ENCODE results near the gene COG7.
A peak's percentile ranks its signal among the peaks of the same experiment; 100 is the strongest.
"Not testable (repeated sequence)": the region's sequence is repeated elsewhere in the genome, so short reads cannot be mapped to it uniquely, and the experiment has no call there.

Gene COG7

DNA sequence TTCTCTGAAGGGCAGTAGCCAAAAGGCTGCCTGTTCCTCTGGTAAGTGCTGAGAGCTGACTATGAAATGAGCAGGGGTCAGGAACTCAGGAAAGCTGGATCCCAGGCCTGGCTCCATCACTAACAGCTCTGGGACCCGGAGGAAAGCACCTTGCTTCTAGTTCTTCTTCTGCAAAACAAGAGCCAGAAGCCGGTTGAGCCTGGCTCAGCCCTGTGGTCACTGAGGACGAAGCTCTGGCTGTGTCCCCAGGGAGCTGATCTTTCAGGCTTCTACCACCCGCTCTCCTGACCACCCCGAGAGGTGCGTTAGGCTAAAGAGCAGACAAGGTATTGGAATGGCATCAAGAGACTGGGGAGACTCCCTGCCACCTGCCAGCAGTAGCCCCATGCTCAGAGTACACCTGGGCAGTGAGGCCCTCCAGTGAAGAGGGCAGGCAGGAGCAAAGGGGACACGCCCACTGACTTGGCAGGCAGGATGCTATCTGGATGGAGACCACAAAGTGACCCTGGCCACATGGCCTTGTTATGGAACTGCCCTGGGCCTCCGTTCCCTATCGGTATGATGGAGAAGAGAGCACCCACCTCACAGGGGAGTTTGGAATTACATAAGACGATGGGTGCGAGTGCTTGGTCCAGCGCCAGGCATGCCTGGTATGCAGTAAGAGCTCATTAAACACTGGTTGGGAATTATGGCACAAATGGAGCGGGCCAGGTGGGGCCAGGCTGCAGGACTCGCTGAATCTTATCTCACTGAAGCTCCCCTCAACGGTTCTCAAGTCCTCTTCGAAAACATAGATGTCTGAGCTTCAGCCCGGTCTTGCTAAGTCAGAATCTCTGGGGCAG lies 61.4 kb downstream of the COG7 start:
- intact Hi-C loops (cut with DNase I), result no loop called here
- DNase-seq, result peak in 2 of 10 donors; percentile 42 to 70

DNA sequence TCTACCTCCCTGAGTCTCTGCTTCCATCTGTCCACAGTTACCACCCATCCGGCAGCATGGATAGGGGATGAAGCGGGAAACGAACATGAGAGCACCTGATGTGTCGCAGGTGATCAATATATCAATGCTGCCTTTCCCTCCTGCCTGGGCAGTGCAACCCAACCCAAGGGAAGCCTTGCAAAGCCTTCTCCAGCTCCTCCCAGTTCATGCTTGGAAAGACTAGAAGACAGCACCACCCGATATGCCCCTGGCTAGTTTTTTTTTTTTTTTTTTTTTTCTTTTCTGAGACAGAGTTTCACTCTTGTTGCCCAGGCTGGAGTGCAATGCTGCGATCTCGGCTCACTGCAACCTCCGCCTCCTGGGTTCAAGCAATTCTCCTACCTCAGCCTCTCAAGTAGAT lies 63.1 kb downstream of the COG7 start:
- DNase-seq, result peak in 1 of 10 donors; percentile 12
- intact Hi-C loops (cut with DNase I), result not testable (repeated sequence)

DNA sequence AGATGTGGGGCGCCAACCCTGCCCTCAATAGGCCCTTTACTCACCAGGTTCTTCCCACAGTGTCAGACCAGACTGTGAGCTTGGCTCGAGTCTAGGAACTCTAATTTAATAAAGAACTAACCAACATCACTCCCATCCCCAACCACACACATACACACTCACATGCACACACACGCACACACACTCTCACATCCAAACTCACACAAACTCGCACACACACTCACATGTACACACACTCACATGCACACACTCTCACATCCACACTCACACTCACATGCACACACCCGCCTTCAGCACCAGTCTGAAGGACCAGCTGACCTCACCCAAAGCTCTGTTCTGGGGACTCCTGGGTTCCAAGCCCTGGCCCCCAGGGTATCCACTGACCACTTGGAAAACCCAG lies 63.8 kb downstream of the COG7 start:
- intact Hi-C loops (cut with DNase I), result no loop called here
- no peak for DNase-seq

DNA sequence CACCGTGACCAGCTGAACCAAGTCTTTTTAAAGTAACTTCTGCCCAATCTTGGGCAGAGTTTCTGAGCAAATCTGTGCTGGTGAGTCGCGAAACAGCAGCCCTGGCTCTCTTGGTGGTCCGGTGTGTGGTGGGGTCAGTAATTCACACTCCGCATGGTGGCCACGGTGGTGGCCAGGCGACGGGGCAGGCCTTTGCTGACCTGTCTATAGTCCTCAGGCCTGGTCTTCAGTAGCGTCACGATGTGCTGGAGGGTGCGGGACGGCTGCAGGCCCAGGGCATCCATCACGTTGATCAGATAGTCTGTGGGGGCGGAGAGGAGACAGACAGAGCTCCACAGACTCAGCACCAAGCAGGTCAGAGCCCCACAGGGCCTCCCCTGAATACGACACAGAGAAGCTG lies 64.2 kb downstream of the COG7 start:
- peak in 2 of 10 donors; percentile 74 to 75 for DNase-seq
- intact Hi-C loops (cut with DNase I), result no loop called here

DNA sequence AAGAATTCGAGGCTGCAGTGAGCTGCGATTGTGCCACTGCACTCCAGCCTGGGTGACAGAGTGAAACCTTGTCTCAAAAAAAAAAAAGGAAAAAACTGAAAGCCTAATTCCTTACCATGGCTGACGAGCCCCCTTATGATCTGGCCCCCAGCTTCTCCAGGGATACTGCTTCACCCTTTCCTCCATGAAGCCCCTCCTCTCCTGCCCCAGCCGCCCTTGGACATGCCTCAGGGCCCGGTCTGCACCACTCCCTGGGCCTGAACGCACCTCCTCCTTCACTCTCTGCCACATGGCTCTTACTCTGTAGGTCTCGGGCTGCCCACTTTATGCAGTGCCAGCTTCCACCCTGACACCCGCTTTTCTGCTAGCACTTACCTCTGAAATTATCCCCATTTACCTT lies 65.3 kb downstream of the COG7 start:
- intact Hi-C loops (cut with DNase I), result no loop called here

DNA sequence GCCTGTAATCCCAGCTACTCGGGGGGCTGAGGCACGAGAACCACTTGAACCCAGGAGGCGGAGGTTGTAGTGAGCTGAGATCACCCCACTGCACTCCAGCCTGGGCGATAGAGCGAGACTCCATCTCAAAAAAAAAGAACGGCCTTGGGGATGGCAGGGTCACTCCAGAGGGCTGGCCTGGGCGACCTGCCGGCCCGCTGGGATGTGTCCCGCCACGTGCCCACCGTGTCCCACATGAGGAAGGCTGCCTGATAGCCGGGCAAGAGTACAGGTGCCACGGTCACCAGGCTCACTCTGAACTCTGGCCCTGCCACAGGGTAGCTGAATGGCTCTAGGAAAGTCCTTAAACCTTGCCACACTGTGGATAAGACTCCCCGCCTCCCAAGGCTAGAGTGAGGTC lies 67.5 kb downstream of the COG7 start:
- DNase-seq, result peak in 2 of 10 donors; percentile 49 to 63
- intact Hi-C loops (cut with DNase I), result no loop called here

More for the DNA sequence above, 65.3 kb downstream of the COG7 start:
- peak in 2 of 10 donors; percentile 12 to 50 for DNase-seq

DNA sequence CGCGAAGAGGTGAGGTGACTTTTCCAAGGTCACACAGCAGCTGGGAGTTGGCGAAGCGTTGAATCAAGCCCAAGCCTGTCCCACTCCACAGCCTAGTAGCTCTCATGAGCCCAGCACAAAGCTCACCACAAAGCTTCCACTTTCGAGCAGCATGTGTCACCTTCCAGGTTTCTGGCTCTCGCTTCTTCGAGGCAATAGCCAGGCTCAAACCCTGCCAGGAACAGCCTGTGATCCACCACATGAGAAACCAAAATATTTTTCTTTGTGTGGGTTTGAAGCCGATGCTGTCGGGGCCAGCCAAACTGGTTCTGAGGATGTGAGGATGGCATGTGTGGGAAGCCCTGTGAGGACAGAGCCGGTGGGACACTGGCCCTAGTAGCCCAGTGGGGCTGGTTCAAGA lies 68.1 kb downstream of the COG7 start:
- intact Hi-C loops (cut with DNase I), result no loop called here
- DNase-seq, result peak in 5 of 10 donors; percentile 13 to 89 (median 40)

DNA sequence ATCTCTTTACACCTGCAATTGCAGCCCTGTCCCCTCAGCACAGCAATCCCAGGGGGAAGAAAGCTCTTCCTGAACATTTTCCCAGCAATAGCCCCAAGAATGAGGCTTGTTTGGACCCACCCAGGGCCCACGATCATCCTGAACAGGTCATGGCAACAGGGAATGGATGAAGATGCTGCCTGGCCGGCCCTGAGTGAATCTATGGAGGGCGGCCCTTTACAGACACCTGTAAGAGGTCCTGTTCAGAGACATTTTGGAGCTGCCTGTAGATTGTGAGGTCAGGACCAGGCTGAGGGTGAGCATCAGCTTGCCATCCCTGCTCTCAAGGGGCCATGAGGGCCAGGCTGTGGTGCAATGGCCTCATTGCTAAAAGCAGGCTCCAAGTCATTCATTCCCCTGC lies 69.1 kb downstream of the COG7 start:
- DNase-seq, result peak in 2 of 10 donors; percentile 19 to 33
- intact Hi-C loops (cut with DNase I), result no loop called here

DNA sequence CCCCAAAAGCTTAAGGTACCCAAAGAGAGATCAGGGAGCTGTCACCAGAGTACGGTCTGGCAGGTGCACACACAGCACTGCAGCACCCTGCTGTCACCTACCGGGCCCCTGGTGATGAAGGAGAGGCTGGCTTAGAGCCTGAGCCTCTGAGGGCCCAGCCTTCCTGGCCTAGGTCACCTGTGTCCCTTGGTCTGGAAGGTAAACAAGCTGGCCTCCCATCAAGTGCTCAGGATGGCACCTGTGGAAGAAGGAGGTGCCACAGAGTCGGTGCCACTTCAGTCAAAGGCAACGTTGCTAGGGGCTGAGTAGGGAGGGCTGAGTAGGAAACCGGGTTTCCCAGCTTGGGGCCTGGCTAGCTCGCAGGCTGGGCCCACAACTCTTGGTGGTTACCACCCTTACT lies 70.7 kb downstream of the COG7 start:
- DNase-seq, result peak in 2 of 10 donors; percentile 24 to 47
- intact Hi-C loops (cut with DNase I), result no loop called here

DNA sequence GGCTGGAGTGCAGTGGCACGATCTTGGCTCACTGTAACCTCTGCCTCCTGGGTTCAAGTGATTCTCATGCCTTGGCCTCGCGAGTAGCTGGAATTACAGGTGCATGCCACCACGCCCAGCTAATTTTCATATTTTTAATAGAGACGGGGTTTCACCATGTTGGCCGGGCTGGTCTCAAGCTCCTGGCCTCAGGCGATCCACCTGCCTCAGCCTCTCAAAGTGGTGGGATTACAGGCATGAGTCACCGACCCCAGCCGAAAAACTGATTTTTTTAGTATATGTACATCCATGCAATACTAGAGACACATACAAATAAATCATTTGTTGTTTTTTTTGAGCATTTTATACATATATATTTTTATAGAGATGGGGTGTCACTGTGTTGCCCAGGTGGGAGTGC lies 71.3 kb downstream of the COG7 start:
- intact Hi-C loops (cut with DNase I), result not testable (repeated sequence)
- DNase-seq, result peak in 1 of 10 donors; percentile 31

DNA sequence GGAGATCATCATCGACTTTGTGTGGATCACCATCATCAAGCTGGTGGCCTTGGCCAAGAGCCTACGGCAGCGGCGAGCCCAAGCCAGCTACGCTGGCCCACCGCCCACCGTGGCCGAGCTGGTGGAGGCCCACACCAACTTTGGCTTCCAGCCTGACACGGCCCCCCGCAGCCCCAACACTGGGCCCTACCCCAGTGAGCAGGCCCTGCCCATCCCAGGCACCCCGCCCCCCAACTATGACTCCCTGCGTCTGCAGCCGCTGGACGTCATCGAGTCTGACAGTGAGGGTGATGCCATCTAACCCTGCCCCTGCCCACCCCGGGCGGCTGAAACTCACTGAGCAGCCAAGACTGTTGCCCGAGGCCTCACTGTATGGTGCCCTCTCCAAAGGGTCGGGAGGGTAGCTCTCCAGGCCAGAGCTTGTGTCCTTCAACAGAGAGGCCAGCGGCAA lies 72.5 kb downstream of the COG7 start:
- intact Hi-C loops (cut with DNase I), result no loop called here
- DNase-seq, result peak in 2 of 10 donors; percentile 64 to 74

DNA sequence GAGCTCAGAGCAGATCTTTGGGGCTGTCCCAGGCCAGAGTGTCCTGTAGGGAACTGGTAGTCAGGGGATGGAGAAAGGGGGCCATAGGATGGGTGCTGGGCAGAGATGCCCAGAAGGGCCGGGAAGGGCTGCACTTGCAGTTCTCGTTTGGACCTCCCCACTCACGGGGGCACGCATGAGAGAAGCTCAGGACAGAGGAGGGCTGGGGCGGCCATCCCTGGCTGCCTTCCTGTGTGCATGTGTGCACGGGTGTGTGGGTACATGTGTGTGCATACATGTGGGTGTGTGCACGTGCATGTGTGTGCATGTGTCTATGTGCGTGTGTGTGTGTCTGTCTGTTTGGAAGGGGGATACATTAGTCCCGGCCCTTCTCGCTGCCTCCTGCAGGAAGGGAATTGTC lies 73.3 kb downstream of the COG7 start:
- intact Hi-C loops (cut with DNase I), result no loop called here
- DNase-seq, result peak in 2 of 10 donors; percentile 34 to 72

DNA sequence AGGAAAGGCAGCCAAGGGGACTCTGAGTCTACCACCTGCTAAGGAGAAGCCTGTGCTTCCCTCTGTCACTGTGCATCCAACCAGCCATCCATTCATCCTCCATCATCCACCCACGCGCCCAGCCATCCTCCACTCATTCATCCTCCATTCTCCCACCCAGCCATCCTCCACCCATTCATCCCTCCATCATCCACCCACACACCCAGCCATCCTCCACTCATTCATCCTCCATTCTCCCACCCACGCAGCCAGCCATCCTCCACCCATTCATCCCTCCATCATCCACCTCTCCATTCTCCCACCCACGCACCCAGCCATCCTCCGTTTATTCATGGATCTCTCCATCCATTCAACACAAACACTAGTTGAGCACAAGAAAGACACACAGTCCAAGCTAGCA lies 74.1 kb downstream of the COG7 start:
- DNase-seq, result peak in 1 of 10 donors; percentile 16
- intact Hi-C loops (cut with DNase I), result no loop called here

DNA sequence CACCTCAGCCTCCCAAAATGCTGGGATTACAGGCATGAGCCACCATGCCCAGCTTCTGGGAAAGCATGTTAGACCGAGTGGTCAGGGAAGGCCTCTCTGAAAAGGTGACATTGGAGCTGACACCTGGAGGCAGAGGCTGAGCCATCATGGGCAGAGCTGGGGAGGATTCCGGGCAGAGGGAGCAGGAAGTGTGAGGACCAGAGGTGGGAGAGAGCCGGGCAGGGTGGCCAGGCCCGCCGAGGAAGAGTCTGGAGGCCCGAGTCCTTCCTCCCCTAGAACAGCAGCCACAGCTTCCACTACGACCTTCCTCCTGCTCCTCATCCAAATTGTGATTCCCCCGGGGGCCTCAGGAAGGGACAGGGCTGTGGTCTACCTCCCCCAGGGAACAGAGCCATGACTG lies 74.7 kb downstream of the COG7 start:
- intact Hi-C loops (cut with DNase I), result no loop called here
- DNase-seq, result peak in 2 of 10 donors; percentile 35 to 81

DNA sequence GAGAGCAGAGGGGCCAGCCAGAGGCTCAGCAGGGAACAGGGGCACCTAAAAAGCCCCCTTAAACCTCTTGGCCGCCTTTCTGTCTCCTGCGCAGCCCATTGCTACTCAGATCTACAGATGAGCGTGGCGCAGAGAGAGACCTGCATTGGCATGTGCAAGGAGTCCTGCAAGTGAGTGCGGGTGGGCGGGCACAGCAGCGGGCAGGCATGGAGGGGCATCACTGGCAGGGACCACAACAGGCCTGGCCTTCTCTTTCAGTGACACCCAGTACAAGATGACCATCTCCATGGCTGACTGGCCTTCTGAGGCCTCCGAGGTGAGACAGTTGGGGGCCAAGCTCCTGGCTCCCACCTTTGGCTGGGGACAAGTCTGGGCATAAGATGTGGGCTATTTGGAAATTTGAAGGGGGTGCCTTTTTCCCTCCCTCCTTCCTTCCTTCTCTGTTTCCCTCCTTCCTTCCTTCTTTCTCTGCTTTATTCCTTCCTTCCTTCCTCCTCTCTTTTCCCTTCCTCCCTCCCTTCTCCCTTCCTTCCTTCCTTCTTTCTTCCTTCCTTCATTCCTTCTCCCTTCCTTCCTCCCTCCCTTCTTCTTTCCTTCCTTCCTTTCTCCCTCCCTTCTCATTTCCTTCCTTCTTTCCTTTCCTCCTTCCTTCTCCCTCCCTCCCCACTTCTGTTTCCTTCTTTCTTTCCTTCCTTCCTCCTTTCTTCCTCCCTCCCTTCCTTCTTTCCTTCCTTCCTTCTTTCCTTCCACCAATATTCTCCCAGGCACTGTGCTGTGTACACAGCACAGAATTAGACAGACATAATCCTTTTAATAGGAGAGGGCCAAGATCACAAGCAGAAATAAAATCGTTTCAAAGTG lies 75.7 kb downstream of the COG7 start:
- DNase-seq, result peak in 2 of 10 donors; percentile 11 to 74
- intact Hi-C loops (cut with DNase I), result no loop called here

DNA sequence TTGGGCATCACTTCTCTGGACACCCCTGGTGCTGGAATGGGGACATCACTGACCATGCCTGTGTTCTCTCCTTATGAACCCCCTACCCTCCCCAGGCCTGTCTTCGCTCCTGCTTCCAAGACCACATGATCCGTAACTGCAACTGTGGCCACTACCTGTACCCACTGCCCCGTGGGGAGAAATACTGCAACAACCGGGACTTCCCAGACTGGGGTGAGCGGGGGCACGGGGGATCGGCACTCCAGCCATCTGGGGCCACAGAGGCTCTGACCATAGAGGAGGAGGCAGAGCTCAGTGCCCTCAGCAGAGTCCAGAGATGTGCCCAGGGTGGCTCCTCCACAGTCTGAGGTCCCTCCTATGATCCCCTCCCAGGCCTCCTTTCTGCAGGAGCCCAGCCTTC lies 77.3 kb downstream of the COG7 start:
- intact Hi-C loops (cut with DNase I), result no loop called here
- DNase-seq, result peak in 1 of 10 donors; percentile 80

DNA sequence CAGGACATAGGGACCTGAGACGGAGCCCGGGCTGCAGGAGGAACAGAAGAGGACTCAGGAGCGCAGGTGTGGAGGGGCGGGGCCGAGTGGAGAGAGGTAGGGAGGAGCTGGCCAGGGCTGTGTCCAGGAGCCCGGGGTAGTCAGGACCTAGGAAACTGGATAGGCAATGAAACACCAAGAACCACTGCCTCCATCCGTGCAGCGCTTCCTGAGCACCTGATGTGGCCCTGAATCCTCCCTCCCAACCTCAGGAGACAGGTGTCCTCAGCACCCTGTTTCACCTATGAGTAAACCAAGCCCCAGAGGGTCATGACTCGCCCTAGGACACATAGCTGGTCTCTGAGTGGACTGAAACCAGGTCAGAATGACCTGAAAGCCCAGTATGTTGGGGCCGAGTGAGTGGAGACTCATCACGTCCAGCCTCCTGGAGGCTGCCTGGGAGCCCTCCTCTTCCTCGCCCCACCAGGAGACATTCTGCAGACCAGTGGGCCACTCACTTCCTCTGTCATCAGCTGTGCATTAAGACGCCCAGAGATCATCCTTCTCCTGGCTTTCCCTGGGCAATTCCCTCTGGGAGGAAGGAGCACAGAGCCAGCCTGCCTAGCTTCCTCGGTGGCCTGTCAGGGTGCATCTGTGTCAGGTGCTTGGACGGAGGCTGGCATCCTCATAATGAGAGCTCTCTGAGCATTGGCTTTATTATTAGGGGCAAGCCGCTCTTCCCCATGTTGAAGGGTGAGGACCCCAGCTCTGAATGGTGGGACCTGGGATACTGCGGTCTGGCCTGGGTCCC lies 78.1 kb downstream of the COG7 start:
- peak in 2 of 10 donors; percentile 42 to 56 for DNase-seq
- intact Hi-C loops (cut with DNase I), result no loop called here

DNA sequence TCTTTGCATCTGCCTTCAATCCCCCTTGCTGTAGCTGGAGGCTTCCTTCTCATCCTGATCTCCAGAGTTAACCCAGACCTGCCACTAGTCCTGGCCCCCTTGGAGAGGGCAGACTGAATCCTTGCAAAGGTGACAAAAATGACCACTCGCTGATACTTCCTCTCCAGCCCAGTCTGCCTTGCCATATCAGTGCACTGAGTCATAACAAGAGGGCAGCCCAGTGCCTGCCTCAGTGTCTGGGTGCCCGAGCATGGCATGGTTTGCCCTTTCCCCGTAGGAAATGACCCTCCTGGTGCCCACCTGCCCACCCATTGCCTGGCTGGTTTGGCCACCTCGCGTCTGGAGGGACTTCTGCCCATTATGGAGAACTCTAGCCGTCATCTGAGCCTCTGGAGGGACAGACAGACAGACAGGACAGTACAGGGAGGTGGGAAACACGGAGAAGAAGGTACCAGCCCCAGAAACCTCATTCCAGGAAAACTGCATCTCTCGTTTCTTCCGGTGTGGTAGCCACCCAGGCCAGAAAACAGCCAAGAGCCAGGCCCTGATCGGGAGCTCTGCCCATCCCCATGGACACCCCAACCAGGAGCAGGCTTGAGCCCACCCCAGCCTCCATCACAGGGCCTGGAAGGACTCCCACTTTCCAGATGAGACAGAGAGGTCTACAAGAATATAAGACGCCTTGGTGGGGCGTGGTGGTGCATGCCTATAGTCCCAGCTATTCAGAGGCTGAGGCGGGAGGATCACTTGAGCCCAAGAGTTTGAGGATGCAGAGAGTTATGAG lies 79.4 kb downstream of the COG7 start:
- intact Hi-C loops (cut with DNase I), result no loop called here

DNA sequence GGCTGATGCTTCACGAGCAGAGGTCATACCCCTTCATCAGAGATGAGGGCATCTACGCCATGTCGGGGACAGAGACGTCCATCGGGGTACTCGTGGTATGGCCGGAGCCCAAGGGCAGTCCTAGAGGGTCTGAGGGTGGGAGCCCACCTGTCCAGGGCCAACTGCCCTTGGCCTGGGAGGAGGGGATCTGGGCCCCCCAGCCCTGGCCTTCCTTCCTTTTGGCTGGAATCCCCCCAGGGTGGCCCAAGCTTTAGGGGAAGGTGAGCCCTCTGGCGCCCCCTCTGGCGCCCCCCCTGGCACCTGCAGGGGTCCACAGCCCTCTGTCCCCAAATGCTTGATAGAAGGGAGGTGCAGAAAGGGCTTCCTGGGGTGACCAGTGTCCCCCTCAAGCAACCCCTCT lies 81.6 kb downstream of the COG7 start:
- intact Hi-C loops (cut with DNase I), result no loop called here
- peak in 2 of 10 donors; percentile 48 to 55 for DNase-seq

More for the DNA sequence above, 79.4 kb downstream of the COG7 start:
- DNase-seq, result peak in 2 of 10 donors; percentile 54 to 55

DNA sequence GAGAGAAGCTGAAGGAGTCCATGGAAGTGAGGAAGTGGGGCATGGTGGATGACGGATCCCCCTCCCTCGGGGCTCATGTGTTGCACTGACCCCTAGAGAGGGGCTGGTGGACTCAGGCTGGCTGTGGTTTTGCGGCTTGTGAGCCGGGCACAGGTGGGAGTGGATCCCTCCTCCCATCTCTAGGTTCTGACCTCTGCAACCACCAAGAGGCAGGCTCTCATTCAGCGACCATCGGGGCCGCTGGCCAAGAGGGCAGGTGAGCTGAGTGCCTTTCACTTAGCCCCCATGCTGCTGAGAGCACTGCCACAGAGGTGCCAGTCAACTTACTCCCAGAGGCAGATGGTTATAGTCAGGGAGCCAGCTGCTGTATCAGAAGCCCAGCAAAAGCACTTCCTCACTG lies 83.6 kb downstream of the COG7 start:
- peak in 1 of 10 donors; percentile 66 for DNase-seq
- intact Hi-C loops (cut with DNase I), result no loop called here

All from posterior cingulate gyrus (tissue), 11 donors.